Activated T-cell treated with anti-CD3 and anti-CD28 coated beads for 48 hours (primary cell): ENCODE data around the gene DKK2.

ENCODE experiments used
- DNase-seq: peaks from one replicate; pipeline ENCODE4 v3.0.0-alpha.2; 2020; ENCODE audit warnings: low read depth

DKK2 gene, protein sequence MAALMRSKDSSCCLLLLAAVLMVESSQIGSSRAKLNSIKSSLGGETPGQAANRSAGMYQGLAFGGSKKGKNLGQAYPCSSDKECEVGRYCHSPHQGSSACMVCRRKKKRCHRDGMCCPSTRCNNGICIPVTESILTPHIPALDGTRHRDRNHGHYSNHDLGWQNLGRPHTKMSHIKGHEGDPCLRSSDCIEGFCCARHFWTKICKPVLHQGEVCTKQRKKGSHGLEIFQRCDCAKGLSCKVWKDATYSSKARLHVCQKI

DNA sequence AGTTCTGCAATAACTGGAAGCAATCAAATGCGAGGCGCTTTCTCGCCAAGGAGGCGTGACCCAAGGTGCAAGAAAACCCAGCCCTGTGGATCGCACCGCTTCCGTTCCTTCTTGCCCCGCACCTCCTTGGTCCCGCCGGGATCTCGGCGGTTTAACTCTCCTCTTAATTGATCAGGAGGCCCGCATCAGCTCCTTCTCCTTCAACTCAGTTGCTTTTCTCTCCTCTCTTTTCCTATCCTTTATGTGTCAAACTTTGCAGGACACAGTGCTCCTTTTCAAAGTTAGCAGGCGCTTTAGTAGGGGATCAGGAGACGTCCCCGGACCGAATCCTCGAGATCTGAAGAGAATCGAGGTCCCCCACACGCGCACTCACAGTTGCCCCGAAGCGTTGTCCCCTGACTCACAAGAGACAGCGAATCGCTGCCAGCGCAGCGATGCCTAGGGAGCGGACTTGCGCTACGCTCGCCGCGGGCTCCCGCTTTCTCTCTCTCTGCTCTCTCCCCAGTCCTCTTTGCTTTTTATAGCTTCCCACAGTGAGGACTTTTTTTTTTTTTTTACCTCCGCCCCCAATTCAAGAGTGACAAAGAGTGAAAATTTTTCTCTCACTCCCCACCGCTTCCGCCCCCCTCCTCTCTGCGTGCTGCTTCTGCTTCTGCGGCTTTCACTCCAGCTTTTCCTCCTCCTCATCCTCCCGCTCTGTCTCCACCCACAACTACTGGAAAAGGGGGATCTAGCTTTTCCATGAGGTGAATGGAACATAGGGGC is at the start of gene DKK2:
TSS of gene DKK2 (minus strand) at position 495 of the 765 bp plus-strand sequence. CDS start 722 bp downstream, outside the sequence.
- DNase-seq: no peak

DNA sequence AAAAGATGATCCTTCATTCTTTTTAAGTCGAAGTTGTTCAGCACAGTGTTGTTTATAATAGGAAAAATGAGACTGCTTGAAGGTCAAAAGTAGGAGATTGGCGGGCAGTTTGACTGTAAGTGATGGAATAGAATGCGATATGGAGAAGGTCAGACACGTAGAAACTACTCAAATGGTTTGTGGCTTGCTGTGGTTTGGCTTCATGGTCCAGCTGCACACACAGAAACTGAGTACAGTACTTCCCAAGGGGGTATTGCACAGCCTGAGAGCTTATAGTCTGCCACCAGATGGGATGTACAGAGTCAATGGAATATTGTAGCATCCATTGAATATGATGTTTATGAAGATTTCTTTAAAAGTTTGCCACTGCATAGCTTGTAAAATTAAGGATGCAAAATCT is 41.1 kb upstream of the DKK2 start:
- no peak for DNase-seq

DNA sequence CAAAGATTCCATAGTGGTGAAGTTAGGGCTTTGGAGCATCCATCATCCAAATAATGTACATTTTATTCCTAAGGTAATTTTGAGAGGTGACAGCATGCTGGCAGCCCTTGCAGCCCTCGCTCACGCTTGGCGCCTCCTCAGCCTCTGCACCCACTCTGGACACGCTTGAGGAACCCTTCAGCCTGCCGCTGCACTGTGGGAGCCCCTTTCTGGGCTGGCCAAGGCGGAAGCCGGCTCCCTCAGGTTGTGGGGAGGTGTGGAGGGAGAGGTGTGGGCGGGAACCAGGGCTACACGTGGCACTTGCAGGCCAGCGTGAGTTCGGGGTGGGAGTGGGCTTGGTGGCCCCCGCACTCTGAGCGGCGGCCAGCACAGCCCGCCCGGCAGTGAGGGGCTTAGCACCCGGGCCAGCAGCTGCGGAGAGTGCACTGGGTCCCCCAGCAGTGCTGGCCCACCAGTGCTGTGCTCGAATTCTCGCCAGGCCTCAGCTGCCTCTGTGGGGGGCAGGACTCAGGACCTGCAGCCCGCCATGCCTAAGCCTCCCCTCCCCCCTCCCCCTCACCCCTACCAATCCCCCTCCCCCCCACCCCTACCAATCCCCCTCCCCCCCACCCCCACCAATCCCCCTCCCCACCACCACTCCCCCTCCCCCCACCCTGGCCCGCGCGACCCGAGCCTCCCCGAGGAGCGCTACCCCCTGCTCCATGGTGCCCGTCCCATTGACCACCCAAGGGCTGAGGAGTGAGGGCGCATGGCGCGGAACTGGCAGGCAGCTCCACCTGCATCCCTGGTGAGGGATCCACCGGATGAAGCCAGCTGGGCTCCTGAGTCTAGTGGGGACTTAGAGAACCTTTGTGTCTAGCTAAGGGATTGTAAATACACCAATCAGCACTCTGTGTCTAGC is 37.0 kb upstream of the DKK2 start:
- DNase-seq: no peak

DNA sequence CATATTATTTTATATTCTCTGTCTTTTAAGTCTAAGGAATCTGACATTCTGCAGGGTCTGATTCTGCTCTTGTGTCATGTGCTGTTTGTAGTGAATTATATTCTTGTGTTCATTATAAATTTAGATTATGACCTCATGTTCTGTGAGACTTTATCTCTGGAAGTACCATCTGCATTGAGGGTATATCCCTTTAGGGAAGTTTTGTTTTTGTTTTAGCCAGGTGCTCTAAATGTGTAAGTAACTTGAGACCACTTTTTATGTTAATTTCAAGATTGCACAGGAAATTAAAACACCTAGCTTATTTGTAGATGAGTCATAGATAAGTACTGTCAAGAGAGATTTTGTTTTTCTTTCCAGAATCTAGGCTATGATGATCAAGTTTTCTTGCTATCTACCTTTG is 35.0 kb upstream of the DKK2 start:
- no peak for DNase-seq

DNA sequence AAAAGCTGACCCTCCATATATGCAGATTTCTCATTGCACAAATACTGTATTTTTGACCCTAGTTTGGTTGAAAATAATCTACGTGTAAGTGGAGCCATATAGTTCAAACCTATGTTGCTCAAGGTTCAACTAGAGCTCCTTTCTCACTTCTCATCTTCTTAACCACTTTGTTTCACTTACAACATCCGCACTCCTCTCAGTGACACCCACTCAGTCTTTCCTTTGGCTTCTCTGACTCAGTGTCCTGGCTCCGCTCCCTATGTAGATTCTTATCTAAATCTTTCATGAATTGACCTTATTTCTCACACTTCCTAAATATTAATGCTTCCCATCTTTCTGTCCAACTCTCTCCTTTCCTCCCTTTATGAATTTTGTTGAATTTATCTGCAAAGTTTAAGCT is 32.9 kb upstream of the DKK2 start:
- no peak for DNase-seq

DNA sequence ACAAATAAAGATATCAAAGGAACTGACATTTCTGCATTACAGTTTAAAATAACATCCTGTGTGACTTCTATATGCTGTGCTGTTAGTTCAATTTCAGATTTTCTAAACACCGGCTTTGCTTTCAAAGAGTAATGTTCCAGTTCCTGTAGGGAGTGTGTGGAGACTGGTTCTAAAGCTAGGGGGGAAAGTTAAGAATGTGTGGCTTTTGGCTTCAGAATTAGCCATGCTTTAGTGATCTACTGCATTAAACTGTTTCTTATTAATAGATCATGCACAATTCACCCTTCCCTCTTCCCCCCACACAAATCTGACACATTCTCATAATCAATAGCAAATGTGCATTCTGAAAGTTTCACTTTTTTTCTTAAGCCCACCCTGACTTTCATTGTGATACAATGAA is 32.0 kb upstream of the DKK2 start:
- no peak for DNase-seq

DNA sequence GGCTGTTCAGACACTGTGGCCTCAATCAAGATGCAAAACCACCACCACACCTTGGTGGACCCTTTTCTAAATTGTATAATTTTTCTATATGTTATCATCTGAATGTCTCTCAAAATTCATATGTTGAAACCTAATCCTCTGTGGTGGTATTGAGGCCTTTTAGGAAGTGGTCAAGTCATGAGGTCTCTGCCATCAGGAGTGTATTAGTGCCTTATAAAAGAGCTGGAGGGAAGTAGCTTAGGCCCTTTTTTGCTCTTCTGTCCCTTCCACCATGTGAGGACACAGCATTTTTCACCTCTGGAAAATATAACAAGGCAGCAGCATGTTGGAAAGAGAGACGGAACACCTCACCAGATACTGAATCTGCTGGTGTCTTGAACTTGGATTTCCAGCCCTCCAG is 30.5 kb upstream of the DKK2 start:
- no peak for DNase-seq

DNA sequence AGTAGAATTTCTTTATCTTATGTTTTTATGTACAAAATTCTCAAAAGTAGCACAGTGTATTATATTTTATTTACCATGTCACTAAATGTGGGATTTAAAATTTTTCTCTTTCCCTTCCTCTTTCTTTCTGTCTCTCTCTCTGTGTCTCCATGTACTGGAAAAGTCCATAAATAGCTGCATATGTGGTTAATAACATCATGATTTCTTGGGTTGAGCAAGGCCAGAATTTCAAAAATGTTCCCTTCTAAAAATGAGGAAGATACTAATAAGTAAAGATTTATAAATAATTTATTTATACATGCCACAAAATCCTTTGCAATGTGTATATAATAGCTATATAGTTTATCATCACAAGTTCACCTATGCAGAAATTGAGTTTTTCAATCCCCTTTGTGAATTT is 29.1 kb upstream of the DKK2 start:
- DNase-seq: no peak

DNA sequence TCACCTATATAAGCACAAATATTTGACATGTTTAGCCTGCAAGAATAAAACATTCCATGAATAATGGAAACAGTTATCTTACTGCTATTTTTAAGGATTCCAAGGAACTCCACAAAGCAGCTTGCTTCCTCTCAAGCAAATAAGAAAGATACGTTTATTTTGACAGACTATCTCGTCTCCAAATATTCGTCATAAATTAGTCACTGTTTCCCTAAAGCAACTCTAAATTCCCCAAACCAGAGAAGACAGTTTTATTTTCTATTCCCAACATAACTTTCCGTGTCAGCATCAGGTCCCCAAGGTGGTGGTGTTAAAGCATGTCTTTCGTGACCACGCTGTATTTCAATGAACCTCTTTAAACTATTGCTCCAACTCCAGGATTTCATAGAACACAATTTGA is 24.3 kb upstream of the DKK2 start:
- no peak for DNase-seq

DNA sequence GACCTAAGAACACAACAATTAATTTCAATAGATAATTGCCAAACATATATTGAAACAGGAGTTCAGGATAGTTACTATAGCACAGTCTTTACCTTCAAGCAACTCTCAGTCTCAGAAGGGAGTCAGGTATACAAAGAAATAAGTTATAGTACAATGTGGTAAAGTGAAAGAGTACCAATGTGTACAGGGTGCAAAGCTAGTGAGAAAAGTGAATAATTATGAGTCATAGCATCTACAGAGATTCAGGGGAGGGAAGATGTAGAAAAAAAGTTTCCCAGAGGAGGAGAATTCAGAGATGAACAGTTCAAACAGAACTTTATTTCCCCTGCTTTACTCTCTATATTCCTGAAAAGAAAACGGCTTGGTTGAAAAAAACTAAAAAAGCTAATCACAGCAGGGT is 22.7 kb upstream of the DKK2 start:
- no peak for DNase-seq

DNA sequence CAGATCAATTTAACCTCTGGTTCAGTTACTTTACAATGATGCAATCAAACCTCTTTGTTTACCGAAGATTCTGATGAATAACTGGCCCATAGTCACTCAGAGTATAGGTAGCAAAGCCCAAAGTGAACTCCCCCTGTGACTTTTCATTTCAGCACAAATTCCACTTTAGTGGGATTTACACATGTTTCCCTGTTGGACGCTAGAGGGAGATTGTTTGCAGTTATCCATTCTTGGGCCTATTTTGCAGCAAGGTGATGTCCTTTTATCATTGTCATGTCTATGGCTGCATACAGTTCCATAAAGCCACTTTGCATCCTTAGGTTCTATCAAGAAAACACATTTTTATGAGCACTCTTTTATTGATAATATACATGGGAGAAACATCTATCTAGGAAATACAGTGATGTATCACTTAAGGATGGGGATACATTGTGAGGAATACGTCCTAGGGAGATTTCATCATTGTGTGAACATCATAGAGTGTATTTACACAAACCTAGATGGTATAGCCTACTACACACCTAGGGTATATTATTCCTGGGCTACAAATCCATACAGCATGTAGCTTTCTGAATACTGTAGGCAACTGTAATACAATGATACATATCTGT is 14.5 kb upstream of the DKK2 start:
- no peak for DNase-seq

DNA sequence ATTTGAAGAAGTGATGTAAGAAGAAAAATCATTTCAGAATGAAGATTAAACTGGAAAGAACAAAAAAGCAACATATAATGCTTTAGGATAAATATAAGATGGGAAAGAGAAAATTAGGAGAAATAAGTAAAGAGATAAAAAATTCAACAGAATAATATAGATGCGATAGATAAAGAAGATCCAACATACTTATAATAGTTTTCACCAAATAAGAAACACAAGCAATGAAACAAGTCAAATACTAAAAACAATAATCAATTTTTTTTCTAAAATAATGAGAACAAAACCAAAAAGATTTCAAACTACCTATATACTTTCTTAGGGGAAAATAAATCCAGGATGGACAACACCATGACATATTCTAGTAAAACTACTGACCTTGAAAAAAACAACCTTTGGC is 10.1 kb upstream of the DKK2 start:
- no peak for DNase-seq

DNA sequence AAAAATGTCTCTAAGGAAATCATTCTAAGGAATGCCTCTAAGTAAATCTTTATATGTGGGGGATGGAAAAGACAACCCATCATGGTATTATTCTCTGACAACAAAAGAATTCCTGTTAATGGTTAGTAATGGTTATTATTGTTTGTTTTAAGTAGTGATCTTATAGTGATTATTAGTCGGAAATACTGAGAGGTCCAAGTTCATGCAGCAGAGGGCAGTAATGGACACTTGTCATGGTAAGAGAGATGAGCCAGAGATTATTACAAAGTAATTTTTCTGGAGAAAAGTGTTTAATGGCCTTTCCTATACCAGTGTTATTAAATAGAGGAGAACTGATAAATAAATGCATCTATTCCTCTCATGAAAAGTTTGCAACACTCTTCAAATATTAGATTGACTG is 8.1 kb upstream of the DKK2 start:
- no peak for DNase-seq

DNA sequence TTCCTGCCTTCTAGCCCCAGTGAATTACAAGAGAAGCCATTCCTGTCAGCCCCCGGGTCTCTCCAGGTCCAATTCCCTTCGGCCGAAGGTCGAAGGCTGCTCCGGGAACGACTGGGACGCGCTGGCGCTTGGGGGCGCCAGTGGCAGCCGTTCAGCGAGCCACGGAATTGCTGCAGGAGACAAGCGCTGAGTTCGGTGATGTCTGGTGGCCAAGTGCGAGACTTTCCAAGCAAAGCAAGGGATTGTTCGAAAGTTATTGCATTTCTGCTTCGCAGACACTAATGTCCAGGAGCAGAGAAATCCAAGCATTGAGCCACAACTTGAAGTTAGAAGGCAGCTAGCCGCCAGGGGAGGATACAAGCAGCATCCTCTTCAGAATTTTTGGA is 1.1 kb upstream of the DKK2 start:
- DNase-seq: no peak

DNA sequence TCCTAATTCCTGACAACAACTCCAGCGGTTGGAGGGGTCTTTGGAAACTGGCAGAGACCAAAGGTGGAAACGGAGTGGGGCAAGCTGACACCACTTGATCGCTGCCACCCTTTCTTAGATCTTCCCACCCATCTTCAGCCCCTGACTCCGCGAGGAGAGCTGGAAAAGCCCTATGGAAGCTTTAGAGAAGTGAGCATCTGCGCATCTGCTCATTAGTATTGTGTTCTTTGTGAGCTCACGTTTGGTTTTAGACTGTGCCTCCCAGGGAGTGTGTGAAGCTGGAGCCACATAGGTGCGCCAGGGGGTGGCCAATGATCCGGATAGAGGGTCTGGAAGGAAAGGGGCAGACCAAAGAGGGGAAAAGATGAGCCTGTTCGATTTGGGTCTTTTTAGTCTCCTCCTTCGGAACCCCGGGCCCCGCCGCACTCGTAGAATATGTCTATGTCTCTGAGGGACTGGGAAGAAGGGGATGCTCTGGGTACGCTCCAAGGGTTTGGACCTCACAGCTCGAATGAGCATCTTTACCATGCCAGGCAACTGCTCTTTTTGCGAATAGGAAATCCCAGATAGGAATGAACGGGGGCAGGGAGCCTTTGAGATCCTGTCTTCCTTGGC is 578 bp upstream of the DKK2 start:
- no peak for DNase-seq

DNA sequence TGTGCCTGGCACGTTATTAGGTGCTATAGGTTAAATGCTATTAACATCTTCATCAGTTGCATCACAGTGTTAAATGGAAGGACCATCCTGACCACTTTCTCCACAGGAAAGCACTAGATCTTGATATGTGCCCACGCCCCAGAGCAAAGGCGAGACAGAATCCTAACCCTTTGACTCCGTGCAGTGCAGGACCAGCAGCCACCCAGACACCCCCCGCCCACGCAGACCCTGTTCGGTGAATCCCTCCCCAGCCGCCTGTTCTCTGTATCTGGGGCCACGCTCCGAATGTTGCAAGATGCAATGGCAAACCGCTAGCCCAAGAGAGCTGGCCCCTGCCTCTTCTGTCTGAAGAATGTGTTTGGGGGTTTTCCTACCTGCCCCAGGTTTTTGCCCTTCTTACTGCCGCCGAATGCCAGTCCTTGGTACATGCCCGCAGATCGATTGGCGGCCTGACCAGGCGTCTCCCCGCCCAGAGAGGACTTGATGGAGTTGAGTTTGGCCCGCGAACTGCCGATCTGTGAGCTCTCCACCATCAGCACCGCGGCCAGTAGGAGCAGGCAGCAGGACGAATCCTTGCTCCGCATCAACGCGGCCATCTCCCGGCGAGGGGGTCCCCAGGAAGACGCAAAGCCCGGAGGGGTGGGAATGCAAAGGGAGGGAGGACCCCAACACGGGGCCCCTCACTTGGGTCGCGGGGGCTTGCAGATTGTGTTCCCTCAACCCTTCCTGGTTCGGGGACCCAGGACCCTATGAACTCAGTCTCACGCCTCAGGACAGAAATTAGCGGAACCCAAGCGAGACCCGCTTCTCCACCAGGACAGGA is 906 bp downstream of the DKK2 start:
- no peak for DNase-seq

DNA sequence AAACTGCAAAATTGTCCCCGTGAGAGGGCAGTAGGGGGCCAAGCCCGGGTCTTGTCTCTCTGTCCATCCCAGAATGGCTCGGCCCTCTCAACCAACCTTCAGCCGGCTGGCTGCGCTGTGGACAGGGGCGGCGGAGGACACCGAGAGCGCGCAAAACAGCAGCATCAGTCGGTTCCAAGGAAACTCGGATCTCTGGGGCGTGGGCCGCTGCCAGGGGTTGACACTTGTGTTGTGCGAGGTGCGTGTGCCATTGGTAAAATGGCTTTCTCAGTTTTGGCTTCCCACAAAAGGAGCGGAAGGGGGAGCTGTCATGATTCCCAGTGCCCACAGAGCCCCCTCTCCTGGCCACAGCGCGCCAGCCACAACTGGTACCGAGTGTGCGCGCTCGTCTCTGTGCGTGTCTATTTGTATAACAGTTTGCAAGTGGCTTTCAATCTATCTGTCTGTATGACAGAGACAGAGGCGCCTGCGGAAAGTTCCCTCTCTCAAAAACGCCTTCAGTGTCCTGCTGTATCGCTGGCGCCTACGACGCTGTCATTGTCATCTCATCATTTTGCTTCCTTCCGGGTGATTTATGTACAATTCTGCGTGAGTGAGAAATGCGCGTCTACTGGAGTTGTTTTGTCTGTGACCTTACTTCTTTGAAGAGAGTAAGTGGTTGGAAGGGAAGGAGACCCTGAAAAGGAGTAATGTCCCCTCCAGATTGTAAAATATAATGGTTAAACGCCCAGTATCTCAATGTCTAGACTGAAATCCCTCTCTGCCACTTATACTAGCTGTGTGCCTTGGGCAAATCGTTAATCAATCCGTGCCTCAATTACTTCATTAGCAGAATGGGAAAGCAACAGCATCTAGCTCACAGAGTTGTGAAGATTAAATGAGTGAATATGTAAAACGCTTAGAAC is 1.8 kb downstream of the DKK2 start:
- no peak for DNase-seq

DNA sequence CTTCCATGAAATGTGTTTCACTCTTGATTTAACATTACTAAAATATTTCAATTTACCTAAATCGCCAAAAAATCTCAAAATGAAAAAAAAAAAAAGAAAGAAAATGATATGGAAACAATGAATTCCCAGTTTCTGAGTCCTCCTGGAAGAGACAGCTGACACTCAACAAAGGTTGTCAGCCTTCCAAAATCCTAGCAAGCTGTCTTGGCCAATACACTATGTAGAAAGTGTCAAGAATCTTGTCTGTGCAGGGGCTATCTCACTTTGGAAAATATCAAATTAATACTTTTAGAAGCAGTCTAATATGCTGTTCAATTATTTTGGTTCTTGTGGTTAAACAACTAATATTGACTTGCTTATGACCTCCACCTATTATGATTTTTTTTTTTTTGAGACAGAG is 8.7 kb downstream of the DKK2 start:
- DNase-seq: no peak

DNA sequence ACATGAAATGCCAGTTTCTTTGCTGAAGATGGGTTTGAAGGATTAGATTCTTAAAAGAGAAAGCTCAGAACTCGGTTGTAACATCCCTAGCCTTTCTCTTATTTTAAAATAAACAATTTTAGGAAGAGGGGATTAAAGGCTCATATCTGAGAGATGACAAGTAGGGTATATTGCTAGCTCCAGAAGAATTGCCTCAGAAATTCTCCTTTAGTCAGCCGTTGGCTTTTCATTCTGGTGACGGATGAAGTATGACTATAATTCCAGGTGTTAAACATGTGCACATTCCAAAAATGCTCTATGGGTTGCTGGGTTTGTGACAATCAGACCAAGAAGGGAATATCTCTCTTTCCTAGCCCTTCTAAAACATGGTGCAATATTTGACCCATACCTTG is 17.8 kb downstream of the DKK2 start:
- DNase-seq: no peak
